Activated CD8-positive, alpha-beta memory T cell treated with anti-CD3 and anti-CD28 coated beads for 24 hours (primary cell): ENCODE results near the gene ACAP1.

Experiments
- DNase-seq: peaks from one replicate; pipeline ENCODE4 v3.0.0-alpha.2; 2020

The ACAP1 gene

GRCh38 chr17:7311110-7311705 is 25.1 kb upstream of the ACAP1 start:
- DNase-seq, result no peak

- no peak for DNase-seq
Measured at GRCh38 chr17:7312432-7313087, 23.8 kb upstream of the ACAP1 start.

- peak; percentile 79 for DNase-seq
Measured at GRCh38 chr17:7313088-7313889, 23.0 kb upstream of the ACAP1 start.

- DNase-seq, result peak; percentile 71
Measured at GRCh38 chr17:7313890-7314718, 22.2 kb upstream of the ACAP1 start.

GRCh38 chr17:7314719-7315569 is 21.4 kb upstream of the ACAP1 start, which contains the start of gene GPS2:
TSS of gene GPS2 (minus strand) at chr17:7315360. CDS start at chr17:7315052, 308 bp downstream.
- DNase-seq, result peak; percentile 97

GRCh38 chr17:7315570-7316235 is 20.6 kb upstream of the ACAP1 start:
- no peak for DNase-seq

- no peak for DNase-seq
Measured at GRCh38 chr17:7317161-7317803, 19.0 kb upstream of the ACAP1 start.

GRCh38 chr17:7318121-7318860 is 18.0 kb upstream of the ACAP1 start:
- DNase-seq, result no peak

- no peak for DNase-seq
Measured at GRCh38 chr17:7321466-7321865, 14.9 kb upstream of the ACAP1 start.

- no peak for DNase-seq
Measured at GRCh38 chr17:7322520-7323194, 13.7 kb upstream of the ACAP1 start.

- peak; percentile 88 for DNase-seq
Measured at GRCh38 chr17:7323731-7324437, 12.4 kb upstream of the ACAP1 start.

- no peak for DNase-seq
Measured at GRCh38 chr17:7324438-7324779, 11.9 kb upstream of the ACAP1 start.

- DNase-seq, result no peak
Measured at GRCh38 chr17:7325031-7325528, 11.2 kb upstream of the ACAP1 start.

- no peak for DNase-seq
Measured at GRCh38 chr17:7326186-7326585, 10.1 kb upstream of the ACAP1 start.

GRCh38 chr17:7327056-7327455 is 9.3 kb upstream of the ACAP1 start:
- no peak for DNase-seq

- no peak for DNase-seq
Measured at GRCh38 chr17:7327501-7327900, 8.8 kb upstream of the ACAP1 start.

- no peak for DNase-seq
Measured at GRCh38 chr17:7328009-7328408, 8.3 kb upstream of the ACAP1 start.

GRCh38 chr17:7328840-7329373 is 7.4 kb upstream of the ACAP1 start, which contains the start of gene NEURL4:
TSS of gene NEURL4 (minus strand) at chr17:7329335. CDS start at chr17:7329312, 23 bp downstream.
- no peak for DNase-seq
